ENCODE measurements around the gene CD248.

DNA sequence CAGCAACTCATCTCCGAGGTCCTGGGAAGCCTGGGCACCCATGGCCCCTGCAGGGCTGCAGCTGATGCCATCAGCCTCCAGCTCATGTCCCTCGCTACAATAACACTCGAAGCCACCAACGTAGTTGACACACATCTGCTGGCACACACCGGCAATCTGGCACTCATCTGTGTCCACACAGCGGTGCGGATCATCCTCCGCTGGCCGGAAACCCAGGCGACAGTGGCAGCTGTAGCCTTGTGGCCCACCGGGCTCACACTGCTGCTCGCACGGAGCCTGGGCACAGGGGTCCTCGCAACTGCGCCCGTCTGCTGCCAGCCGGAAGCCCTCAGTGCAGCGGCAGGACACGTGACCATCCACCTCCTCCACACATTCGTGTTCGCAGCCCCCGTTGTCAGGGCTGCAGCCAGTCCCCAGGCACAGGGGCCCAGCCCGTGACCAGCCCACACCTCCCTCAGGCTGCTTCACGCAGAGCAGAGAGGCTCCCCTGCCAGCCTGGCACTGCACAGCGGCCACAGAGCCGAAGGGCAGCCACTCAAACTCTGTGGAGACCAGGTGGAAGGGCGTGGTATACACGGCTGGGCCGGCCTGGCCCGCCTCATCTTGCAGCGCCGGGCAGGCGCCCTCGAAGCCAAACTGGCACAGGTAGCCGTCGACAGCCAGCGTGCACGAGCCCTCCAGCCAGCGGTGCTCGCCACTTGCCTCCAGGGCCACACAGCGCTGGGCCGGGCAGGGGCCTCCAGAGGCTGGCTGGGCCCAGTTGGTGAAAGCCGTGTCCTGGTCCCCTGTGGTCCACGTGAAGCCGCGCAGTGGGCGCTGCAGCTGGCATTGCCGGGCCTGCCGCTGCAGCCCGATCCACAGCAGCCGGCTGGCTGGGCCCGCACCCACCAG, 678 bp downstream of the CD248 start:
- TF ChIP-seq, protein P1, sequence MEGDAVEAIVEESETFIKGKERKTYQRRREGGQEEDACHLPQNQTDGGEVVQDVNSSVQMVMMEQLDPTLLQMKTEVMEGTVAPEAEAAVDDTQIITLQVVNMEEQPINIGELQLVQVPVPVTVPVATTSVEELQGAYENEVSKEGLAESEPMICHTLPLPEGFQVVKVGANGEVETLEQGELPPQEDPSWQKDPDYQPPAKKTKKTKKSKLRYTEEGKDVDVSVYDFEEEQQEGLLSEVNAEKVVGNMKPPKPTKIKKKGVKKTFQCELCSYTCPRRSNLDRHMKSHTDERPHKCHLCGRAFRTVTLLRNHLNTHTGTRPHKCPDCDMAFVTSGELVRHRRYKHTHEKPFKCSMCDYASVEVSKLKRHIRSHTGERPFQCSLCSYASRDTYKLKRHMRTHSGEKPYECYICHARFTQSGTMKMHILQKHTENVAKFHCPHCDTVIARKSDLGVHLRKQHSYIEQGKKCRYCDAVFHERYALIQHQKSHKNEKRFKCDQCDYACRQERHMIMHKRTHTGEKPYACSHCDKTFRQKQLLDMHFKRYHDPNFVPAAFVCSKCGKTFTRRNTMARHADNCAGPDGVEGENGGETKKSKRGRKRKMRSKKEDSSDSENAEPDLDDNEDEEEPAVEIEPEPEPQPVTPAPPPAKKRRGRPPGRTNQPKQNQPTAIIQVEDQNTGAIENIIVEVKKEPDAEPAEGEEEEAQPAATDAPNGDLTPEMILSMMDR (conservative IDR thresholded peaks at IDR 0.05), result no peak
- TF ChIP-seq EZH2 (IDR thresholded peaks at IDR 0.05; ENCODE audit: low read depth), result no peak
